8988T (cell line): ENCODE measurements around the gene GRB10.

Source experiments
- DNase-seq: peaks from one replicate; pipeline ENCODE4 v3.0.0; 2011

The GRB10 gene

DNA sequence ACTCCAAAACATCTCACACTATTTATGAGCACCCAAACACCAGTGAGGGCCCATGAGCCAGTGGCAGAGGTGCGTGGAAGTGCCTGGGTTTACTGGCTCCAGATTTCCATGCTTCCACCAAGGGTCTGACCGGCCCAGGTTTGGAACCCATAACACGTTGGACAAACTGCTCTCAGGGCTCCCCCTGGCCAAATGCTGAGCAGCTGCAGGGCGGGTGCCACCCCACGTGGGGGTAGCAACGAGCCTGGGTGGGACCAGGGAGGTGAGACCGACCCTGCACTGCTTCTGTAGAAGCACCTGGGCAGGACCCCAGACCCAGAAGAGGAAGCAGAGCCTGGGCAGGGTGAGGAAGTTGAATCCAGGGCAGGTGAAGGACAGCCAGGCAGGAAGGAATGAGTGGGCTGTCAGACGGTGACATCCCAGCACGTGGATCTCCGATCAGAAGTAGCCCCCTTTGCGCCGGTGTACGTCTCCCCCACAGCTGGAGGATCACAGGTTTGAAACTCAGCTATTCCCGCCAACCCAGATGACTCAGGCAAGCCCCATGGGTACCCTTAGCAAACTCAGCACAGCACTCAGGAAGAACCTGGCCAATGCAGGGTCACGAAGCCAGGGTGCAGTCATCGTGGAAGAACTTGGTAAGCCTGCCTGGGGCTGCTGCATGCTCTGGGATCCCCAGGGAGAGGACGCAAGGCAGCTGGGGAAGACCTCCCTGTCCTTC is 117.1 kb downstream of the GRB10 start:
- DNase-seq, result no peak

DNA sequence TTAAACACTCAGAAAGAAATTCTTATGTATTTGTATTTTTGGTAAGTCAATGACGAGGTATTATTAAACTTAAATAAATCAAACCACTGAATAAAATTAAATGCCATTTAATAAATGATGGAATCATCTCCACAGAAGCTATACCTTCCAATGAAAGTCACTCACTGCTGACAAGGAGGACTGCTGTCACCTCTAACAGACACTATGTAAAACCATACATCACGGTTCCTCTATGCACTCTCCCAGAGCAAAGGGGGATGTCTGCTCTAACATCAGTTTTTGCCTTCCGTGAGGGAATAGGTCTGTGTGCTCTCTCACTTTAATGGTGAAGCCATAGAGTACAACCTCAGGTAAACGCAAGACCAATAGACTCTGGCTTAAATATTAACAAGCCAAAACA is 117.8 kb downstream of the GRB10 start:
- no peak for DNase-seq

DNA sequence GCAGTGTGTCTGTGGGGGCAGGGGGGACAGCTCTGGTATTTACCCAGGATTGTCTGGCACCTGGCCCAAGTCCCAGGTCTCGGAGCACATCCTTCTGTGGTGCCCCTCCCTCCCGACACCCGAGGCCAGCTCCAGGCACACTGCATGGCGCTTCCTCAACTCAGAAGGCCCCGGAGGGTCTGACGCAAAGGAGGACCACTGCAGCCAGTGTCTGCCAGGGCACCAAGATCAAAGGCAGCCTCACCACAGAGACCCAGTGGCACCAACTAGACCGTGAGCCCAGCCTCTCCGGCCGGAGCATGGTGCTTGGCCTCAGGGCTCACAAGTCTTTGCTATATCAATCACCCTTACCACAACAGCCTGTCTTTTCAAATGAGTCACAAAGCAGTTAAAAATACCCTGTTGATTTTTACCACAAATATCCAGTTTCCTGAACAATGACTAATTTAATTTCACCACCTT is 118.2 kb downstream of the GRB10 start:
- no peak for DNase-seq

DNA sequence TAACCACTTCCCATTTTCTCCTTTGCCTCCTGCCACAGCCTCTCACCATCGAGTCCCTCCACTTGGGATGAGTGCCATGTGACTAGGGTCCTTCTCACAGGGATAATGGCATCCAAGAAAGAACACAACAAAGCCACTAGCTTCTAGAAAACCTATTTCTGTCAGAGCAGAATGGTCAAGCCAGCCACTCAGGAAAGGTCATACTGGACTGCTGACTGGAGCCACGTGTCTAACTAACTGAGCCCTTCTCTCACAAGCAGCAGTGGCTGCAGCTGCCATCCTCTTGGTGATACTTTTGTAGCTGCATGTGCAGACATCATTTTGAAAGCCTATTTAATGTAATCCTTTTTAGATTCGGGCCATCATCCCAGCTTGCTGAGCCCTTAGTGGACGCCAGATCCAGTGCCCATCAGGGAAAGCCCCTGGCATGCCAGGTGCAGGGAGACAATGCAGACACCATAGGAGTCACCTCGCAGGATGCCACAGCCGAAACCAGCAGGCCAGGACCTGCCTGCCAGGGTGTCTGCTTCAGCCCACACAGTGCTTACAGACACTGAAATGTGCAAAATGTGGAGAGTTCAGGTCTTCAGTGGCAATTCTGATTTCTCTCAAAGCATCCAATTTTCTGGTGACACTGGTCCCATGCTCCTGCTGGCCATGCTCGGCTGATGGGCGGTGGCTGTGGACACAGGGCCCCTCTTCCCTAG is 119.1 kb downstream of the GRB10 start:
- no peak for DNase-seq

DNA sequence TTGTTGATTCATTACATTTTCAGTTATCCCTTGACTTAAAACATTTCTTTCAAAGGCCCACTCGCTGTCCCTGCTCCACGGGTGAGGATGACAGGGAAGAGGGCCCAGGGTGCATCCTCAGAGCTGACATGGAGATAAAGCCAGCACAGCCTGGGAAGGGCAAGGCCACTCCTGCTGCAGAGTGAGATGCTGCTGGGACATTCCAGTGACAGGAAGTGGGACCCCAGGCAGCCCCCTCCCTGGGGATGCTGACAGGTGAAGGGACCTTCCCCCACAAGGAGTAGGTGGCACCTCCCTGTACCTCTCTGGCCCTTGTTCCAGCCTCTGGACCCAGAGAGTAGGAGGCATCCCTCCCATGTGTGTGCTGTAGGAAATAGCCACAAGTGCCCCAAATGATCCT is 119.7 kb downstream of the GRB10 start:
- DNase-seq, result no peak

DNA sequence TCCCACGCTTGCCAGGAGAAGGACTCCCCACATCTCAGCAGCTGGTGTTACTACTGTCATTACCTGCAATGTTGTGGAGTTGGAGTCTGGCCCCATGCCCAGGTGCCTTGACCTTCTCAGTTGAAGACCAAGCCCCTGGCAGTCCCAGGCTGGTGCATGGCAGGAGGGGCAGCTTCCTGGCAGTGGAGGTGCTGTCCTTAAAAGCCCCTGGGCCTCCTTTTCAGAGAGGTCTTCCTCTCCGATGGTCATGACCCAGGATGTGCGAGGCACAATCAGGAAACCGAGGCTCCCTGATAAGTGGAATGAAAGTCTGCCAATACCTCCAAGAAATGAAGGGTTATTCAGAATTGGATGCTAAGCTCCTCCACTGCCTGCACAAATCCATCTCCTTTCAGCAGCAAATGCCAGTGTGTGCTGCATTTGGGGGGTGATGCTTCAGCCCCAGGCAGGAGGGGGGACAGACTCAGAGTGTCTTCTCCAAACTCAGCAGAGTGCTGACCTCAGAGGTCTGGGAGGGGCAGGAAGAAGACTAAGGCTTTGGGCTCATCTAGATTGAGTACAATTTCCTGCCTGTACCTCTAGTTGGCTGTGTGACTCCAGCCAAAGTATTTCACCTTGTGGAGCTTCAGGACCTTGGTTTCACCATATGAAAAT is 120.5 kb downstream of the GRB10 start:
- DNase-seq, result no peak

DNA sequence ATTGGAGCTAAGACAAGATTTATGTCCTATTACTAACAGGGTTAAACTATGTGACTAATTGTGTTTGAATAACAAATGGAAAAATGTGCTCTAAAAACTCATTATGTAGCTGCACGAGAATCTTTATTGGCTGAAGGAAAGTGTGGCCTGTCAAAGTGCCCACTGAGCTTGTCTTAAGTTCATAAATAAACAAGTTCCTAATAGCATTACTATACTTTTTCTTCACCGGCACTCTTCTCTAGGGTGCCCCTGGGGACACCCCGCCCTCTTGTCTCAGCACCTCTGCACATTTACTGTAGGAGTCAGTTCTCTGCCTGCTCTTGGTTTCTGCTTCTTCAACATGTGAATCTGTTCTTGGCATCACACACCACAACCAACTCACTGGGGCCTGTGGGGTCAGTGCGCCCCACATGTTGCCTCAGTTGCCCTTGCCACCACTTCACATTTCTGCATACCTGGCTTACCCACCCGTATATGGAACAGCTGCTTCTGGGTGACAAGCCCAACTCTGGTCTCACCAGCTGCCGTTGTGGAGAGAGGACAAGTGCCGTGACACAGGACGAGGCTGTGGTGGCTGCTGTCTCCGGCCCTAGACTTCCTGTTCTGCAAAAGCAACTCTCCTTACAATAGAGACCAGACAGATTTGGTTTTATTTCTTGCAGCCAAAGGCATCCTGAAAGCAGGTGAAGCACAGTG is 121.2 kb downstream of the GRB10 start:
- DNase-seq, result no peak

DNA sequence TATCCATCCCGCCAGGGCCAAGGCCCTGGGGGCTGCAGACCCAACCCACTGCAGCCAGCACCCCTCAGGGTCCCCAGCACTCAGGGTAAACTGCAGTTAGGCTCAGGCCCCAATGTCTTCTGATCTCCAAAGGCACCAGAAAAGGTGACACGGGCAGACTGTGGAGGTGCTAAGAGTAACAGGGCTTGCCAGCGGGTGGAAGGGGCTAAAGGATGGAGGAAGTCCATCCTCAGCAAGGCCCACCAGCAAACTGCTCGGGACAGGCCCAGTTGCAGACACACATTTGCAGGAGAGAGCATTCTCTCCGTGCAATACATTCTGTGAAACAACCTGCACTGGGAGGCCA is 121.9 kb downstream of the GRB10 start:
- DNase-seq, result no peak

DNA sequence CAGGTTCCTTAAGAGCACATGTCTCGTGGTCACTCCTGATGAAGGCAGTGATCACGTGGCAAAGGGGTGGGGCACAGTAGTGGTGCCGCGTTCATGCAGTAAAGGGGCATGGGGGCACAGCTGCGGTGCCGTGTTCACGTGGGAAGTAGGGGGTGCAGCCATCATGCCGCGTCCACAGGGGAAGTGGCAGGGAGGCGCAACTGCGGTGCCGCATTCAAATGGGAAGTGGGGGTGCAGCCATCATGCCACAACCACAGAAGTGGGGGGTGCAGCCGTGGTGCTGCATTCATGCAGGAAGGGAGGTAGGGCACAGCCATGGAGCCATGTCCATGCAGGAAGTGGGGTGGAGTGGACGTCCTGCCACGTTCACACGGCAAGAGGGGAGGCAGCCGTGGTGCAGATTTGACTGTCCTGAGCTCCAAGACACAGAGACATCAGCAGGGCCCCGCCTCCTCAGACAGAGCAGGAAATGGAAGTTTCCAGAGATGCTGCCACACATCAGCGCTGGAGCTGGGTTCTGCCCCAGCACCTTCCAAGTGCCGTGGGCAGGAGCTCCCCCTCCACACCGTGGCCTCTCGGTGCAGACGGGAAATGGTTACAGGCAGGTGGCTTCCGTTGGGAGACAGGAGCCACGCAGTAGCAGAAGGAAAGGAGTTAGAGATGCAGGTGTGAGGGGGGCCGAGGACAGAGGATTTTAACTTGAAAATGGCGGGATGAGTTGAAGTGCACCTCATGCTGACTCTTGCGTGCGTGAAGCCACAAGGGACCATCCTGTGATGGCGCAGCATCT is 122.5 kb downstream of the GRB10 start:
- DNase-seq, result no peak

DNA sequence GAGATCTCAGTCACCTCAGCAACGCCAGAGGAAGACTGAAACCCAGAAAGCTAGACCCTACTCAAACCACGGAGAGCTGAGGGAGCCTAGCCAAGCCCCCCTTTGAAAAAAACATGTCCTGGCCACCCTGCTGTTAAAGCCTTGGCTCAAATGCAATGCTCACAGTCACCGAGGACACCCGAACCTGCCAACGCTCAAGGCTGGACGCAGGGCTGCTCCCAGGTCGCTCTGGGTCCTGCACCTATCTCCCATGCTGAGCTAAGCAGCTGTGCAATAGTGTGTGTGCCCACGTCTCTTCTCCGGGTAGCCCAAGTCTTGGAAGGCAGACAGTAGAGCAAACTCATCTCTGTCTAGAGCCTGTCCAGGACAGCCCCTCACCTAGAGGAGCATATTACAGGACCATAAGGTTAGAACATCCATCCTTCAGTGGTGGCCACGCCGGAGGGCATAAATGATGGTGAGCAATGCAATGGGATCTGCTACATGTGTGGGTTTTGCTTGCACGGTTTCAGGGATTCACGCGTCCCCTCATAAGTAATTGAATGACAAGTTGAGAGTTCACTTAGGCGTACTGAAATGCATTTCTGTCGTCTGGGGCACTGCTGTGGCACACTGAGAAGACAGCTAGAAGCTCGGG is 123.2 kb downstream of the GRB10 start:
- no peak for DNase-seq

DNA sequence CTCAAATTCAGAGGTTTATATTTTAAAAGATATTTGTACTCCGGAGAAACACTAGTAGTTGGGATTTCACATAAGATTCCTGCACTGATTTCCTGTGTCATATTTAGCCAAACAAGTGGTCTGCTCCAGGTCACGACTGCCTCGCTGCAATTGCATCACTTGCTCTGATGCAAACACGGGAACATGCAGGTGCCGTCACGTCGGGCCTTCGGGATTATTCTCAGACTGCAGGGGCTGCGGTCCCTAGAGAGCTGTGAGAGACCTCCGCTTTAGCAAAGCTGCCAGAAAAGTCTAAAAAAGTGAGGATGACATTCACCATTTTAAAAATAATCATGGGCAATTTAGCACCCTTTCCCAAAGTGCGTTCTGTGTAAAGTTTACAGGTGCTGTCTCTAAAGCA is 124.0 kb downstream of the GRB10 start:
- DNase-seq, result no peak

DNA sequence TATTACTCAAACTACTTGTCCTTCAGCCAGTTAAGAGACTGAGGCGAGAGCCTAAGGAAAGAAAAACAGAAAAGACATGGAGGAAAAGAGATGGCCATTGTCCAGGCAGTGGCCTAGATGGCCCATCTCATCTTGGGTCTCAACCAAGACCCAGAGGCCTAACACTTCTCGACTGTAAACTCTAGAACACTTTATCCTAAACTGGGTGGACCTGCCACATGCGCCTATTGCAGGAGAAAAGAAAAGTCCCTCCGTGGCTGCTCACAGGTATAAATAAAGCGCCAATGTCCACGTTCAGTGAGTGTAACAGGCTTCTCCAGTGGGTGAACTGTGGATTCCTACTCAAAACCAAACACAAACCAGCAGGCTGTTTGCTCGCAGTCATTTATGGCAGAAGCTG is 124.8 kb downstream of the GRB10 start:
- no peak for DNase-seq

DNA sequence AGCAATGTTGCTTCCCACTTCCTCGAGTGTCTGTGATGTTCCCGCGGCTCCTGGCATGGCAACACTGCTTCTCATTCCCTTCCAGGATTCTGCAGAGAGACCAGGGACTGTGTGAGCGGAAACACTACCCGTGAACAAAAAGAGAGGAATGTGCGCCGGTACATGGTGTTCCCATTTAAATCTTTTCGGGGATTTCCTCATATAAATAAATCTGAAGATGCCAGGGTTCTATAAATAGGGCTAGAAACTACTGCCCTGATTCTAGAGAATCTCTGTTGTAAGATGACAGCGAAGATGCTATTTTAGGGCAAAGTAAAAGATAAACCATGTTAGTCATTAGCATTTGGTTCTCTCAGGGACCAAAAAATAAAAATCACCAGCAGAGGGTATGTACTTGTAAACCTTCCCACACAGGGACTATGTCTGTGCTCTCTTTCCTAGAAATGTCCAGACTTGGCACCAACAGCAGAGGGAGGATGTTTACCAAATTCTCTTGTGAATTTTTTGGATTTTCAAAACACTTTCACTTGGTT is 125.3 kb downstream of the GRB10 start:
- no peak for DNase-seq

DNA sequence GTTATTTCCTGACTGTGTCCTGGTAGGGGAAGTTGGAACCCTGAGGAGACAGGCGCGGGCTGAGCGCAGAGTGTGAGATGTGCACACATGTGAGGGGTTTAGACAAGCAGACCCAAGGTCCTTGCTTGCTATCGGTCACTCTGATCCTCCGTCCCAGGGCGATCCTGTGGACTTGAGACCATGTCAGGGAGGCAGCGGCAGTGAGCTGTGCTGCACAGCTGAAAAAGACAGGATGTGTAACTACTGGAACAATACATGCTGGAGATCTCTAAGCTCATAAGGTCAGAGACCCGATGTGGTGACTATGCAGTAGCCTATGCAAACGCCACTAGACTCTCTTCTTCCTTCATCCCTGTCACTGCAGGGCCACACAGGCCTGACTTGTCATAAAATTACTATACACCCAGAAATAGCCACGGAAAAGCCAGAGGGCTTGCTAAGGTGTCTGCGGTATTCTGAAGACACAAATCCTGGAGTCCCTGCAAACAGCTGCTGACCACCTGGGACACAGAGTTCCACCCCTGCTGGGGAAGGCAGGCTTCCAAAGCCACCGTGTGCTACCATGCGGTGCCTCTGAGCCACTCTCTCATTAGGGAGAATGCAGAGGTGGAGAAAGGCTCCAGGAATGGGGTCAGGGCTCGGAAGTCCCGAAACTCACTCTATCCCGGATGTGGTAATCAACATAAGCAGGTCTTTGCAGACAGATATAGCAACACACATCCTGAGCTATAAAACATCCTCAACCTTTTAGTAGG is 126.4 kb downstream of the GRB10 start:
- no peak for DNase-seq

DNA sequence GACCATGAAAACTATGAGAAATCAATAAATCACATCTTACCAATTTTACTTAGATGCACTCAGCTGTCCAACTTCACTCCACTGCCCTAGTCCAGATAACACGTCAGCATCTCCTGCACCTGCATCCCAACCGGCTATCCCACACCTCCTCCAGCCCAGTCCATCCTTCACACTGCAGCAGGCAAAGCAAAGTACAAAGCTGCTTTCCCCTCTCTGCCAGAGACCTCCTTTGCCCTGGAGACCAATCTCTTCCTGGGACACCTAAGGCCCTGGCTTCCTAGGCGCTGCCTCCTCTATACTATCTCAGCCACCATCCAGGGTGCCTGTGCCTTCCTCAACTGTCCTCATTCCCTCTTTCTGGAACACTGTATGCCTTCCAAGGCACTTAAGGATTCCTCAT is 127.2 kb downstream of the GRB10 start:
- DNase-seq, result no peak

DNA sequence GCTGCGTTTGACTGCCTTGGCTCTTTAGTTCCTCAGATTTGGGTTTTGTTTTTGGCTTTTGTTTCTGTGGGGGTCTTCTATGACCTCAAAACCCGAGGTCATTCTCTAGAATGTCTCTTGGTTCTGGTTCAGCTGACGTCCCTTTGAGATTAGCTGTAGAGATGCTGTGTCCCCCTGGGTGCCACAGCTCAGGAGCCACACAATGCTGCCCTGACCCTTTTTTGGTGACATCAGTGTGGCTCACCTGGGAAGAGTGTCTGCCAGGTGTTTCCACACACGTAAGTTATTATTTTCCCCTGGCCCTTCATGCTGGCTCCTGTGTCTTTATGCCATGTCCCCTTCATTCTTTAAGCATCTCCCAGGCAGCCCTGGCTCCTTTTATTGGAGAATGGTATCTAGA is 127.7 kb downstream of the GRB10 start:
- DNase-seq, result no peak

DNA sequence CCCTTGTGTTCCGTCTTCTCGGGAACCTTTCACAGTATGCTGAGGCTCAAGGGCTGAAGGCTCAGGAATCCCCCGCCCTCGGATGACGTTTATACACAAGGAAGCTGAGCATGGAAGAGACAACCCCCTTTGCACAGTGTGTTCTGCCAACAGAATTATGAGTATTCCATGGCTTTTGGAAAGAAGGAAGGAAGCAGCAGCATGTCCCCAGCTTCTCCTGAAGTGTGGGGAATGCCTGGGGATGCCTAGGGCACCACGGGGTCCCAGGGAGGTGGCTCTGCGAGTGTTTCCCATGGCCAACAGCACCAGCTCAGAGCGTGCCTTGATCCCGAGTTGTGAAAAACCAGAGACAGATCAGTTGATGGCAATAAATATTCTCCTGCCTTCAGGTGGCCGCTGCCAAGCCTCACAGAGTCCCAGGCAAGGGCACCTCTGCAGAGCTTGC is 128.7 kb downstream of the GRB10 start:
- no peak for DNase-seq

DNA sequence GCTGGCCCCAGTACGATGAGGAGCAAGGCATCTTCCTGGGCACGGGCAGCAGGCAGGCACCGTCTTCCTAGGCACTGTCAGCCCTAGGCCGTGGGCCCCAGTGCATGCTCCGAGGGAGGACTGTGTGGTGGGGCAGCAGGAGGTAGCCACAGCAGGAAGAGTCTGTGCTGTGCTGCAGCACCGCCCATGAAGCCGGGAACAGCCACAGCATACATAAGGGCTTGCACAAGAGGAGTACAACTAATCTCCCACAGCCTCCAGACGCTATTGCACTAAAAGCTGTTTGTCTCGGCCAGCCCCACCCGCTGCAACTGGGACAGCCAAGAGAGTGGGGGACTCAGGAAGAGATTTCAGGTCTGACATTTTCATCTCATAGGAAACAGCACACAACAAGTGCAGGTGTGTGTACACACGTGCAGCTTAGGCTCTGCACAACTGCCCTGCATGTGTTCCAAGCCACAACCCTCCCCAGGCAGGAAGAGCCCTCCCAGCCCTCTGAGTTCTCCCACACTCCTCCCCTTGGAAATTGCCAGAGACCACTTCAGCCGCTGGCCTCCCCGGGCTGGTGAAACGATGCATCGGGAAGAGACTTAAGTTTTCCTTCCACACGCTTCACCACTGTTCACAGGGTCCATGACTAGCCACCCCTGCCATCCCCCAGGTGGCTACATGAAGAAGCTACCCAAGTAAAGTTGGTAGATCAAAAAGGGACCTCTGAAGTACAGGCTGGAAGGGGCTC is 129.4 kb downstream of the GRB10 start:
- DNase-seq, result no peak

DNA sequence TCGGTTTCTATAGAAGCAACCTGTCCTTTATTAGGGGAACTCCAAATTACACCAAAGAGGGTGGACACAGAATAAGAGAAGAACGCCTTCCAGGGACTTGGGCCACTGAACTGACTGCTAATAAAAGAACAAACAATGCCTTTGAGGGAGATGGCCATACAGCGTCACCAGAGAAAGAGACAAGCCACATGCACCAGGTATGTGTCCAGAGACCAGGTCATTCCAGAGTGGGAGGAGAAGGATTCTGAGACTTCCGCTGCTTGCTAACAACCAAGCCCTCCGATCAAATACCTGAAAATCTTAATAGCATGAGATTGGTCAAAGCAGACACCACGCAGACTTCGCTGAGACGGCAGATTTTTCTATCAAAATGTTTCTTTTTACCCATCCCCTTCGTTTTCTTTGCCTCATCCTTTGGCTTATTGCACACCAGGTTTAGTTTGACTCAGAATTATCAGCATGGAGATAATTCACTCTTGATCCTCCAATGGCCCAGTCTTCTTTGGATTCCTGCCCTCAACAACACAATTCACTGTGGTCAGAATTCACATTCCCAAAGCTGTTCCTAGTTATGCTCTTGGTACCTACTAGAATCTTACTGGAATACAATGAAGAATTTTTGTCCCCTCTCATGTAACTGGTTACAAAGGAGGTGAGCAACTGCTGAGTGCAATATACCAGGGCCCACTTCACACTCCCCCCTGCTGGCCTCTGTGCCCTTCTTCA is 130.1 kb downstream of the GRB10 start:
- no peak for DNase-seq
